ENCODE data around the gene AQP10.
"Not testable (repeated sequence)": the region's sequence is repeated elsewhere in the genome, so short reads cannot be mapped to it uniquely, and the experiment has no call there.

The AQP10 gene

GRCh38 chr1:154320882-154321608 is at the start of gene AQP10:
Gene AQP10, plus strand, starts transcription at chr1:154321093. Its CDS starts 63 bp downstream, at chr1:154321156.
- peak; percentile 21 to 30 for DNase-seq

GRCh38 chr1:154272217-154272998 is 48.5 kb upstream of the AQP10 start, which contains the start of gene HAX1:
Gene HAX1, plus strand, starts transcription at chr1:154272629. Its CDS starts 95 bp downstream, at chr1:154272724.
- peak; percentile 98 for DNase-seq

- no peak for DNase-seq
Measured at GRCh38 chr1:154272999-154273563, 47.8 kb upstream of the AQP10 start.

- DNase-seq = peak; percentile 17 to 22
Measured at GRCh38 chr1:154276797-154277196, 44.1 kb upstream of the AQP10 start.

GRCh38 chr1:154287591-154287990 is 33.3 kb upstream of the AQP10 start:
- DNase-seq = not testable (repeated sequence)

GRCh38 chr1:154288661-154289060 is 32.2 kb upstream of the AQP10 start:
- no peak for DNase-seq

- no peak for DNase-seq
Measured at GRCh38 chr1:154290921-154291320, 30.0 kb upstream of the AQP10 start.

- peak; percentile 25 to 67 for DNase-seq
Measured at GRCh38 chr1:154295408-154296235, 25.3 kb upstream of the AQP10 start.

GRCh38 chr1:154301582-154301981 is 19.3 kb upstream of the AQP10 start:
- no peak for DNase-seq

GRCh38 chr1:154304664-154305337 is 16.1 kb upstream of the AQP10 start:
- DNase-seq = no peak

GRCh38 chr1:154306151-154306550 is 14.7 kb upstream of the AQP10 start:
- no peak for DNase-seq

- DNase-seq = not testable (repeated sequence)
Measured at GRCh38 chr1:154307670-154308270, 13.1 kb upstream of the AQP10 start.

GRCh38 chr1:154309136-154309535 is 11.8 kb upstream of the AQP10 start:
- DNase-seq = not testable (repeated sequence)

GRCh38 chr1:154312229-154313065 is 8.4 kb upstream of the AQP10 start:
- not testable (repeated sequence) for DNase-seq

- no peak for DNase-seq
Measured at GRCh38 chr1:154313066-154313356, 7.9 kb upstream of the AQP10 start.

GRCh38 chr1:154314226-154314625 is 6.7 kb upstream of the AQP10 start:
- not testable (repeated sequence) for DNase-seq

- DNase-seq = no peak
Measured at GRCh38 chr1:154316704-154317103, 4.2 kb upstream of the AQP10 start.

- DNase-seq = no peak
Measured at GRCh38 chr1:154318386-154318785, 2.5 kb upstream of the AQP10 start.

- not testable (repeated sequence) for DNase-seq
Measured at GRCh38 chr1:154321609-154321934, 679 bp downstream of the AQP10 start.

- no peak for DNase-seq
Measured at GRCh38 chr1:154323493-154323892, 2.6 kb downstream of the AQP10 start.

GRCh38 chr1:154324241-154324640 is 3.3 kb downstream of the AQP10 start:
- DNase-seq = no peak
